ENCODE measurements around the gene PER2. TPM values are rescaled to one million over a fixed set of nuclear protein-coding genes. Genes with fewer than 3 reads are reported as not detected.

PER2 gene
- total and polyA plus RNA-seq, 2 of the 13 experiments (the other 11 are each of a cell fraction or from before 2014, with no cell fraction given), result 5.1 to 9.4 TPM

GRCh38 chr2:238256594-238257104, 31.8 kb downstream of the PER2 start (continued):
- TF ChIP-seq AHDC1 (CRISPR knock-in tag; IDR thresholded peaks at IDR 0.05; ENCODE audit: borderline replicate concordance) (no peak), ZNF780A (CRISPR knock-in tag; IDR thresholded peaks at IDR 0.05) (no peak), IRF1 (CRISPR knock-in tag; IDR thresholded peaks at IDR 0.05; ENCODE audit: low read depth) (no peak), BRCA1 (CRISPR knock-in tag; IDR thresholded peaks at IDR 0.05) (no peak), ZNF317 (CRISPR knock-in tag; IDR thresholded peaks at IDR 0.05) (no peak), HNF1A (IDR thresholded peaks at IDR 0.05; ENCODE audit: low read depth) (no peak), HNF1A (CRISPR knock-in tag; IDR thresholded peaks at IDR 0.05; ENCODE audit: borderline replicate concordance) (no peak), TRIM22 (IDR thresholded peaks at IDR 0.05) (no peak), ZSCAN21 (CRISPR knock-in tag; IDR thresholded peaks at IDR 0.05; ENCODE audit: borderline replicate concordance) (no peak), ARNT (IDR thresholded peaks at IDR 0.05) (no peak), ZNF556 (CRISPR knock-in tag; IDR thresholded peaks at IDR 0.05; ENCODE audit: borderline replicate concordance) (0 out of 2 replicates have a peak, but pooled peaks have one; percentile 23), RFX1 (IDR thresholded peaks at IDR 0.05) (no peak), ZNF704 (CRISPR knock-in tag; IDR thresholded peaks at IDR 0.05; ENCODE audit: borderline replicate concordance) (no peak), ZNF564 (CRISPR knock-in tag; IDR thresholded peaks at IDR 0.05) (no peak), CBFB (CRISPR knock-in tag; IDR thresholded peaks at IDR 0.05) (0 out of 2 replicates have a peak, but pooled peaks have one; percentile 38), BCL6 (CRISPR knock-in tag; IDR thresholded peaks at IDR 0.05) (peak; percentile 71), CHD4 (IDR thresholded peaks at IDR 0.05; ENCODE audit: borderline replicate concordance, low read length) (no peak)
